HFF-Myc (cell line): Measurements from ENCODE around the gene LMF2.

Source experiments
- DNase-seq: peaks from one replicate; pipeline ENCODE4 v3.0.0-alpha.2; 2011; ENCODE audit warnings: low read depth; ENCODE audit errors: extremely low read depth
- H3K4me3 ChIP-seq: replicated peaks from 2 replicates; pipeline ENCODE4 v1.5.1; 2011; ENCODE audit warnings: low read depth, mild to moderate bottlenecking, control low read depth, low read length
- CTCF ChIP-seq: IDR thresholded peaks from 2 replicates; pipeline ENCODE4 v1.5.1; 2012; ENCODE audit warnings: mild to moderate bottlenecking, low read depth, low read length, control low read depth; ENCODE audit errors: missing control alignments

LMF2 gene

DNA sequence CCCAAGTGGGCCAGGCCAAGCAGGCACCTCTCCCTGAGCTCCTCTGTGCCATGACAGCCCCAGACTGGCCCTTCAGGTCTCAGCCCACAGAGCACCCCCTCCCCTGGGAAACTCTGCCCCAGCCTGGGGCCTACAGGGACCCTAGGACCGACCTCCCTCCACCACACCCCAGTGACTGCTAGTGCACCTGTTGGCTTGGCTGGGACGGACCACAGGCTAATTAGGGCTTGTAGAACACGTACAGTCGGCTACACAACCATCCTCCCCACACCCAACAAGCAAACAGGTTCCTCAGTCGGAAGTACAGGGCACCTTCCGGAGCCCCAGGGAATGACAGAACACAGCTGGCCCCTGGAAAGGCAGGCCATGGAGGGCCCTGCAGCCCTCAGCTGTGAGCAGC, 37.0 kb downstream of the LMF2 start:
- DNase-seq, result no peak
- 0 out of 2 replicates have a peak overlapping the region, but pooled peaks have one; percentile 5 for H3K4me3 ChIP-seq
- TF ChIP-seq CTCF, result no peak

- peak; percentile 25 for DNase-seq
- 0 out of 2 replicates have a peak overlapping the region, but pooled peaks have one; percentile 5 for H3K4me3 ChIP-seq
Measured at GRCh38 chr22:50469377-50470305, 37.9 kb downstream of the LMF2 start.

DNA sequence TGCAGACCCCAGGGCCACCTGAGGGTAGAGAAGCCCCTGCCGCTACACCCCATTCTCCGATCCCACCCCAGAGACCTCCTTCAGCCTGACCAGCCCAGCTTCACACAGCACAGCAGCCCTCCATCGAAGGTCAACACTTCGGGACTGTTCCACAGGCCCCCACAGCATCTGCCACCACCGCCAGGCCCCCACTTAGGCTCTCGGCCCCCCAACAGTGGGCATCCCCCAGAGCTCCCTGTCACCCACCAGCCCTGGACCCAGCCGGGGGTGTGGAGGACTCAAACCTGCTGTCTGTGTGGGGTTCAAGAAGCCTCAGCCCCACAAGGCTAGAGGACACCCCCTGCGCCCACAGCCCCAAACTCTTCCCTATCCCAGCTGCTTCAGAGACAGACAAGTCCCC, 38.9 kb downstream of the LMF2 start:
- H3K4me3 ChIP-seq, result no peak overlapping the region
- no peak for DNase-seq
- no peak for TF ChIP-seq CTCF

More at GRCh38 chr22:50469377-50470305, 37.9 kb downstream of the LMF2 start:
- no peak for TF ChIP-seq CTCF

GRCh38 chr22:50467773-50468440, 39.6 kb downstream of the LMF2 start:
- no peak for TF ChIP-seq CTCF
- no peak overlapping the region for H3K4me3 ChIP-seq
- no peak for DNase-seq

DNA sequence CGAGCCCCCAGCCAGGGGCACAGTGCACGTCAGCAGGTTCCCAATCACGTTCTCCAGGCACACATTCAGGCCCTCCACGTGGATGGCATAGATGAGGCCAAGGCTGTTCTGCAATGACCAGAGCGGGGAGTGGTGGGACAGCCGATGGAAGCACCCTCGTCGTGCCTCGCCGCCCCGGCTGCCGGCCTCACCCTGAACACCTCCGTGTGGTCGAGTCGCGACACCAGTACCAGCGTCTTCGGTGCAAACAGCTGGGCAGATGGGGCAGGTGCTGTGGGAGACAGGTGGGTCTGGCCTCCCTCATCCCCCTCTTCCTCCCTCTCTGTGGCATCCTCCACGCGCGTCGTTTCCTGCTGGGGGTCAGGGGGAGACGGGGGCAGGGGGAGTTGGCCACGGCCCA, 40.2 kb downstream of the LMF2 start:
- no peak for DNase-seq
- no peak overlapping the region for H3K4me3 ChIP-seq
- TF ChIP-seq CTCF, result no peak

- DNase-seq, result no peak
- H3K4me3 ChIP-seq, result no peak overlapping the region
- no peak for TF ChIP-seq CTCF
Measured at GRCh38 chr22:50465066-50465930, 42.2 kb downstream of the LMF2 start.
